Activated CD8-positive, alpha-beta memory T cell treated with anti-CD3 and anti-CD28 coated beads, Interleukin-2, amount 50 U/mL, for 48 hours (primary cell): Measurements from ENCODE around the gene SLC9B2.
"Not testable (repeated sequence)": the region's sequence is repeated elsewhere in the genome, so short reads cannot be mapped to it uniquely, and the experiment has no call there.

Experiments
- DNase-seq: peaks from one replicate; pipeline ENCODE4 v3.0.0-alpha.2; 2020

SLC9B2 gene

GRCh38 chr4:103018391-103019307 is 57.9 kb downstream of the SLC9B2 start:
- DNase-seq = no peak

GRCh38 chr4:103012551-103012950 is 64.0 kb downstream of the SLC9B2 start:
- no peak for DNase-seq

- no peak for DNase-seq
These were observed 64.5 kb downstream of the SLC9B2 start for GRCh38 chr4:103012060-103012459.

- DNase-seq = no peak
These were observed 65.1 kb downstream of the SLC9B2 start for GRCh38 chr4:103011378-103012025.

- no peak for DNase-seq
These were observed 65.8 kb downstream of the SLC9B2 start for GRCh38 chr4:103010804-103011203.

- no peak for DNase-seq
These were observed 67.5 kb downstream of the SLC9B2 start for GRCh38 chr4:103008875-103009729.

- no peak for DNase-seq
These were observed 74.0 kb downstream of the SLC9B2 start for GRCh38 chr4:103002551-103002950.

GRCh38 chr4:102994803-102995202 is 81.8 kb downstream of the SLC9B2 start:
- DNase-seq = no peak

GRCh38 chr4:102993985-102994384 is 82.6 kb downstream of the SLC9B2 start:
- DNase-seq = not testable (repeated sequence)

- no peak for DNase-seq
These were observed 88.0 kb downstream of the SLC9B2 start for GRCh38 chr4:102988429-102989020.

GRCh38 chr4:102981005-102981404 is 95.6 kb downstream of the SLC9B2 start:
- no peak for DNase-seq
